ENCODE results near the gene DAAM2.

DAAM2 gene

DNA sequence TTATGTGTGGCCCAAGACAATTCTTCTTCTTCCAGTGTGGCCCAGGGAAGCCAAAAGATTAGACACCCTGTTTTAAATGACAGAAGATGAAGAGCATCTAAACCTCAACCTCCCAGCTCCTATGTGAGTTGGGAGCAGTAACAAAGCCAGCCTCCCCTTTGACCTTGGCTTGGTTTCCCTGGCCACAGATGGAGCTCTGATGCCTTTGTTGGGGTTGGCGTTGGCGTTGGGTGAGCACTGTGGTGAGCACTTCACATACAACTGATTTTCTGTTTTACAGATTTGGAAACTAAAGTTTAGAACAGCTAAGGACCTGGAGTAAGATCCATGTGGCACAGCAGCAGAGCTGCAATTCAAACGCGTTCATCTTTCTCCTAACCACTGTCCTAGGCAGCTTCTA, 22.1 kb downstream of the DAAM2 start:
- TF ChIP-seq TAF1 (IDR thresholded peaks at IDR 0.05; ENCODE audit: low read depth) (no peak), EGR1 (IDR thresholded peaks at IDR 0.05) (no peak), ZBTB7A (IDR thresholded peaks at IDR 0.05; ENCODE audit: low read depth) (no peak), CEBPB (IDR thresholded peaks at IDR 0.05) (no peak), EP300 (IDR thresholded peaks at IDR 0.05; ENCODE audit: borderline replicate concordance) (no peak), RAD21 (IDR thresholded peaks at IDR 0.05; ENCODE audit: low read depth) (no peak), CREB1 (IDR thresholded peaks at IDR 0.05; ENCODE audit: low read depth) (no peak), TCF12 (IDR thresholded peaks at IDR 0.05; ENCODE audit: low read depth) (no peak), TEAD4 (IDR thresholded peaks at IDR 0.05) (no peak), NFIC (IDR thresholded peaks at IDR 0.05) (no peak), FOXM1 (IDR thresholded peaks at IDR 0.05; ENCODE audit: borderline replicate concordance, low read depth) (no peak), YY1 (IDR thresholded peaks at IDR 0.05; ENCODE audit: low read depth) (no peak)
- TF ChIP-seq, protein P1, sequence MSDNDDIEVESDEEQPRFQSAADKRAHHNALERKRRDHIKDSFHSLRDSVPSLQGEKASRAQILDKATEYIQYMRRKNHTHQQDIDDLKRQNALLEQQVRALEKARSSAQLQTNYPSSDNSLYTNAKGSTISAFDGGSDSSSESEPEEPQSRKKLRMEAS (IDR thresholded peaks at IDR 0.05), result no peak
- TF ChIP-seq, protein P2, sequence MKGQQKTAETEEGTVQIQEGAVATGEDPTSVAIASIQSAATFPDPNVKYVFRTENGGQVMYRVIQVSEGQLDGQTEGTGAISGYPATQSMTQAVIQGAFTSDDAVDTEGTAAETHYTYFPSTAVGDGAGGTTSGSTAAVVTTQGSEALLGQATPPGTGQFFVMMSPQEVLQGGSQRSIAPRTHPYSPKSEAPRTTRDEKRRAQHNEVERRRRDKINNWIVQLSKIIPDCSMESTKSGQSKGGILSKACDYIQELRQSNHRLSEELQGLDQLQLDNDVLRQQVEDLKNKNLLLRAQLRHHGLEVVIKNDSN (IDR thresholded peaks at IDR 0.05), result no peak
- TF ChIP-seq, protein P3, sequence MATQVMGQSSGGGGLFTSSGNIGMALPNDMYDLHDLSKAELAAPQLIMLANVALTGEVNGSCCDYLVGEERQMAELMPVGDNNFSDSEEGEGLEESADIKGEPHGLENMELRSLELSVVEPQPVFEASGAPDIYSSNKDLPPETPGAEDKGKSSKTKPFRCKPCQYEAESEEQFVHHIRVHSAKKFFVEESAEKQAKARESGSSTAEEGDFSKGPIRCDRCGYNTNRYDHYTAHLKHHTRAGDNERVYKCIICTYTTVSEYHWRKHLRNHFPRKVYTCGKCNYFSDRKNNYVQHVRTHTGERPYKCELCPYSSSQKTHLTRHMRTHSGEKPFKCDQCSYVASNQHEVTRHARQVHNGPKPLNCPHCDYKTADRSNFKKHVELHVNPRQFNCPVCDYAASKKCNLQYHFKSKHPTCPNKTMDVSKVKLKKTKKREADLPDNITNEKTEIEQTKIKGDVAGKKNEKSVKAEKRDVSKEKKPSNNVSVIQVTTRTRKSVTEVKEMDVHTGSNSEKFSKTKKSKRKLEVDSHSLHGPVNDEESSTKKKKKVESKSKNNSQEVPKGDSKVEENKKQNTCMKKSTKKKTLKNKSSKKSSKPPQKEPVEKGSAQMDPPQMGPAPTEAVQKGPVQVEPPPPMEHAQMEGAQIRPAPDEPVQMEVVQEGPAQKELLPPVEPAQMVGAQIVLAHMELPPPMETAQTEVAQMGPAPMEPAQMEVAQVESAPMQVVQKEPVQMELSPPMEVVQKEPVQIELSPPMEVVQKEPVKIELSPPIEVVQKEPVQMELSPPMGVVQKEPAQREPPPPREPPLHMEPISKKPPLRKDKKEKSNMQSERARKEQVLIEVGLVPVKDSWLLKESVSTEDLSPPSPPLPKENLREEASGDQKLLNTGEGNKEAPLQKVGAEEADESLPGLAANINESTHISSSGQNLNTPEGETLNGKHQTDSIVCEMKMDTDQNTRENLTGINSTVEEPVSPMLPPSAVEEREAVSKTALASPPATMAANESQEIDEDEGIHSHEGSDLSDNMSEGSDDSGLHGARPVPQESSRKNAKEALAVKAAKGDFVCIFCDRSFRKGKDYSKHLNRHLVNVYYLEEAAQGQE (IDR thresholded peaks at IDR 0.05; ENCODE audit: low read depth), result no peak

DNA sequence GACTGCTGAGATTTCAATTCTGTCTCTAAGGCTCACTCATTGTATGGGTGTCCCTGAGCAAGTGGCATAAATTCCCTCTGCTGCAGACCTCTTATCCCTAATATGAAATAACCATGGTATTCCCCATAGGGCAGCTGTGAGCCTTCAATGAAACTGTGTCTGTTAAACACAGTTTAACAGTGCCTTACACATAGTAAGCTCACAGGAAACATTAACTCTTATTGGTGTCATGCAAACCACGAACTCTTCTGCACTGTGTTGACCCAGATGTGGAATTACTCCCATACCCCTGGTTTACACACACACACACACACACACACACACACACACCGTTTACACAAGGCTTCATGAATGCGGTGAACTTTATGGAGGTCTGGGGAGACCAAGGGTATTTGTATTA, 23.2 kb downstream of the DAAM2 start:
- no peak for TF ChIP-seq FOXM1 (IDR thresholded peaks at IDR 0.05; ENCODE audit: borderline replicate concordance, low read depth)
- TF ChIP-seq TAF1 (IDR thresholded peaks at IDR 0.05; ENCODE audit: low read depth), result no peak
- TF ChIP-seq, protein P1 (IDR thresholded peaks at IDR 0.05), result no peak
- TF ChIP-seq, protein P2 (IDR thresholded peaks at IDR 0.05), result no peak
- TF ChIP-seq TCF12 (IDR thresholded peaks at IDR 0.05; ENCODE audit: low read depth), result no peak
- TF ChIP-seq, protein P3 (IDR thresholded peaks at IDR 0.05; ENCODE audit: low read depth), result no peak
- TF ChIP-seq TEAD4 (IDR thresholded peaks at IDR 0.05), result no peak

DNA sequence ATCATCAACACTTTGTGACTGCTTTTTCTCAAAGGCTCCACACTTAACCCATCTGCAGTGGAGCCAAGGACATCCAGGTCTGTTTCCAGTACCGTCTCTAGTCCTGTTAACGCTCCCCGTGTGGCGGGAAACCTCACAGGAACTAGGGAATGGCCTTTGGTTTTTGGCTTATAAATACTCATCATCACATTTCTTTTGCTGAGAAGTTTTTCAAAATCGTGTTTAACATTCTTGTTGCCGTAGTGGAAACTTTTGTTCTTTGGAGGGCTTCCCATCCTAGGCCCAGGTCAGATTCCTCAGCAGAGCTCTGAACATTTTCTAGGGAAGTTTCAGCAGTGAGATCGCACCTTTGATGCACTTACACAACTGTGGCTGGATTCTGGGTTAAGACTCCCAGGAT, 24.6 kb downstream of the DAAM2 start:
- no peak for TF ChIP-seq YY1 (IDR thresholded peaks at IDR 0.05; ENCODE audit: low read depth)

DNA sequence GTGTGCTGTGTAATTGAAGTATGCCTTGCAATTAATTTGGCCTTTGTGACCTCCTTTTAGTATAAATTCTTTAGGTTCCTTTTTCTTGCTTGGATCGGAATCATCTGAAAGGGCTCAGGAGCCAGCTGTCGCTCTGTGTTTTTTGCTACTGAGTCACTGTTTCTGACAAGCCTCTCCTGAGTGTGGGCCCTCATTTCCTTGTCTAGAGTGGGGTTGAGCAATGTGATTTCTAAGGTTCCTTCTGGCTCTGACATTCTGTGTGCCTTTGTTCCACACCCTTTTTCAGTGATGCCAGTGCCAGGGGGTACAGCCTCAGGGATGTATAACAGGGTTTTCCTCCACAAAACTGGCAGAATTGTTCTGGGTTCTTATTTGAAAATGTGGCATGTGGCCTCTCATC, 26.5 kb downstream of the DAAM2 start:
- TF ChIP-seq RAD21 (IDR thresholded peaks at IDR 0.05; ENCODE audit: low read depth), result no peak
- no peak for TF ChIP-seq CREB1 (IDR thresholded peaks at IDR 0.05; ENCODE audit: low read depth)
- TF ChIP-seq TCF12 (IDR thresholded peaks at IDR 0.05; ENCODE audit: low read depth), result no peak
- TF ChIP-seq CEBPB (IDR thresholded peaks at IDR 0.05), result no peak
- TF ChIP-seq, protein P2 (IDR thresholded peaks at IDR 0.05), result no peak

DNA sequence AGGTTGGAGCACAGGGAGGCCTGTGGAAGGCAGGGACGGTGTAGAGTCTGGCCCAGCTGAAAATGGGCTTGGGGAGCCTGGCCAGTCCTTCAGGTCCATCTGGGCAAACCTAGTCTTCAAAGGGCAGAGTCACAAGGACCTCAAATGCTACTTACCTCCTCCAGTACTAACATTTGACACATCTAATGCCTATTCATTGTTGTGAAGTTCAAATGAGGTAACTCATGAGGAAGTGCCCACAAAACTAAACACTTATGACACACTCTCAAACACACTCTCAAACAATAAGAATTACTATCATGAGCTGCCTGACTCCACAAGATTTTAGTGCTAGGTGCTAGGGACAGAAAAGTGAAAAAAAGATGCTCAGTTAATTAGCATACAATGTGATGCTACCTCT, 27.1 kb downstream of the DAAM2 start:
- no peak for TF ChIP-seq YY1 (IDR thresholded peaks at IDR 0.05; ENCODE audit: low read depth)
- no peak for TF ChIP-seq TEAD4 (IDR thresholded peaks at IDR 0.05)
- no peak for TF ChIP-seq FOXM1 (IDR thresholded peaks at IDR 0.05; ENCODE audit: borderline replicate concordance, low read depth)
- TF ChIP-seq TCF12 (IDR thresholded peaks at IDR 0.05; ENCODE audit: low read depth), result no peak
- no peak for TF ChIP-seq CEBPB (IDR thresholded peaks at IDR 0.05)
- TF ChIP-seq RAD21 (IDR thresholded peaks at IDR 0.05; ENCODE audit: low read depth), result no peak
- no peak for TF ChIP-seq TAF1 (IDR thresholded peaks at IDR 0.05; ENCODE audit: low read depth)
- TF ChIP-seq NFIC (IDR thresholded peaks at IDR 0.05), result no peak
- no peak for TF ChIP-seq EP300 (IDR thresholded peaks at IDR 0.05; ENCODE audit: borderline replicate concordance)
- TF ChIP-seq, protein P1 (IDR thresholded peaks at IDR 0.05), result no peak

DNA sequence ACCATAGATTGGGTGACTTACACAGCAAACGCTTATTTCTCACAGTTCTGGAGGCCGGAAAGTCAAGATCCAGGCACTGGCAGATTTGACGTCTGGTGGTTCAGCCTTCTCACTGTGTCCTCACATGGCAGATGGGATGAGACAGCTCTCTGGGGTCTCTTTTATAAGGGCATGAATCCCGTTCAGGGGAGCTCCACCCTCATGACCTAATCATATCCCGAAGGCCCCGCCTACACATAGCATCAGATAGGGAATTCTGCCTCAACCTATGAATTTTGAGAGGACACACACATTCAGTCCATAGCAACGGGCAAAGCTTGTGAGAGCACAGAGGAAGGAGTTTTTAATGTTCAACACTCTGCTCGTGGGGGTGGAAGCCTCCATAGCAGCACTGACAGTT, 27.5 kb downstream of the DAAM2 start:
- no peak for TF ChIP-seq NFIC (IDR thresholded peaks at IDR 0.05)
- no peak for TF ChIP-seq CREB1 (IDR thresholded peaks at IDR 0.05; ENCODE audit: low read depth)
- no peak for TF ChIP-seq CEBPB (IDR thresholded peaks at IDR 0.05)
- TF ChIP-seq, protein P1 (IDR thresholded peaks at IDR 0.05), result no peak
- TF ChIP-seq ZBTB7A (IDR thresholded peaks at IDR 0.05; ENCODE audit: low read depth), result no peak
- TF ChIP-seq, protein P3 (IDR thresholded peaks at IDR 0.05; ENCODE audit: low read depth), result no peak
- TF ChIP-seq YY1 (IDR thresholded peaks at IDR 0.05; ENCODE audit: low read depth), result no peak
- TF ChIP-seq RAD21 (IDR thresholded peaks at IDR 0.05; ENCODE audit: low read depth), result no peak
